Measurements from ENCODE around the gene AGAP2. TPM values are rescaled to one million over a fixed set of nuclear protein-coding genes. Genes with fewer than 3 reads are reported as not detected.

The AGAP2 gene
- total and polyA plus RNA-seq, 2 of the 13 experiments (the other 11 are each of a cell fraction or from before 2014, with no cell fraction given): 0.38 to 0.45 TPM

DNA sequence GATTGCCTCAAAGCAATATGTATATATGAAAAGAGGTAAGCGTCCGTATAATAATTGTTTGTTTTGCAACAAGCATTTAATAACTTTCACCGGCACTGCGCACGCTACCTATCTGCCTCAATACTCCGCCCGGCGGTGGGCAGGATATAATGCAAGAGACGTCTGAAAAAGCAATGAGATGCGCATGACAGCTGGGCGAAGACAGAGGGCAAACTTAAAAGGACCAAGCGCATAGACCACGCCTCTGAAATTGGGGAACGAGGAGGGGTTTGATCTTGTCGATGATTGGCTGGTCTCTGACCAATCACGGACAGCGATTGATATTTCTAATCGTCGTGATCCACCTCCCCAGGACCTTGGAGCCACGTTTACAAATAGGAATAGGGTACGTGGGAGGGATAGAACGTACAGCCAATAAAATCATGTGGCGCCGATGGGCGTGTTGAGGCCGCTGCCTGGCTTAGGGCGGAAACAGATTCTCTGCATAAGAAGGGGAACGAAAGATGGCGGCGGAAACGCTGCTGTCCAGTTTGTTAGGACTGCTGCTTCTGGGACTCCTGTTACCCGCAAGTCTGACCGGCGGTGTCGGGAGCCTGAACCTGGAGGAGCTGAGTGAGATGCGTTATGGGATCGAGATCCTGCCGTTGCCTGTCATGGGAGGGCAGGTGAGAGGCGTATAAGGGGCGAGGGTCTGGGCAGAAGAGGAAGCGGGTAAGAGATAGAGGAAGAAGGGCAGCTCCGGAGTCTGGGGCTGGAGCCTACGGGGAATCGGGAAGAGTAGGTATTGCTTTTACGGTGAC lies 44.7 kb downstream of the AGAP2 start, which contains the start of gene OS9 (continued):
- TF ChIP-seq ZNF777 (CRISPR knock-in tag; IDR thresholded peaks at IDR 0.05) (0 out of 2 replicates have a peak, but pooled peaks have one; percentile 26), ZNF883 (CRISPR knock-in tag; IDR thresholded peaks at IDR 0.05; ENCODE audit: not compliant biosample characterization) (peak; percentile 52), PAWR (CRISPR knock-in tag; IDR thresholded peaks at IDR 0.05; ENCODE audit: borderline replicate concordance) (no peak), HOXA3 (CRISPR knock-in tag; IDR thresholded peaks at IDR 0.05) (peak; percentile 76), DR1 (CRISPR knock-in tag; IDR thresholded peaks at IDR 0.05) (peak; percentile 53; the same call in 1 of the 2 replicates), RARA (CRISPR knock-in tag; IDR thresholded peaks at IDR 0.05) (0 out of 2 replicates have a peak, but pooled peaks have one; percentile 2), KDM2A (CRISPR knock-in tag; IDR thresholded peaks at IDR 0.05; ENCODE audit: borderline replicate concordance, low read depth) (peak; percentile 58), ZNF333 (CRISPR knock-in tag; IDR thresholded peaks at IDR 0.05; ENCODE audit: borderline replicate concordance) (peak; percentile 90; the same call in 1 of the 2 replicates), SIN3B (IDR thresholded peaks at IDR 0.05; ENCODE audit: low read length) (peak; percentile 88), ZNF780A (CRISPR knock-in tag; IDR thresholded peaks at IDR 0.05) (no peak), ZNF83 (CRISPR knock-in tag; IDR thresholded peaks at IDR 0.05; ENCODE audit: borderline replicate concordance) (0 out of 2 replicates have a peak, but pooled peaks have one; percentile 27), NFIC (IDR thresholded peaks at IDR 0.05; ENCODE audit: low read length) (no peak), ZNF496 (CRISPR knock-in tag; IDR thresholded peaks at IDR 0.05; ENCODE audit: insufficient replicate concordance) (no peak), ELF4 (CRISPR knock-in tag; IDR thresholded peaks at IDR 0.05; ENCODE audit: borderline replicate concordance) (peak; percentile 69; the same call in 1 of the 2 replicates), PHF21A (CRISPR knock-in tag; IDR thresholded peaks at IDR 0.05) (peak; percentile 71), ZNF335 (CRISPR knock-in tag; IDR thresholded peaks at IDR 0.05) (peak; percentile 96), NCOA1 (CRISPR knock-in tag; IDR thresholded peaks at IDR 0.05) (0 out of 2 replicates have a peak, but pooled peaks have one; percentile 57), ZNF326 (CRISPR knock-in tag; IDR thresholded peaks at IDR 0.05; ENCODE audit: borderline replicate concordance) (no peak), RCOR2 (CRISPR knock-in tag; IDR thresholded peaks at IDR 0.05) (peak; percentile 4; the same call in 1 of the 2 replicates), SP5 (CRISPR knock-in tag; IDR thresholded peaks at IDR 0.05; ENCODE audit: borderline replicate concordance, low read depth) (peak; percentile 58; the same call in 1 of the 2 replicates), ZNF546 (CRISPR knock-in tag; conservative IDR thresholded peaks at IDR 0.05) (no peak), NFATC3 (CRISPR knock-in tag; IDR thresholded peaks at IDR 0.05) (0 out of 2 replicates have a peak, but pooled peaks have one; percentile 17), EP300 (IDR thresholded peaks at IDR 0.05; ENCODE audit: low read depth in 2 of 2, low read length in 2 of 2) (0 out of 4 replicates have a peak, but pooled peaks of 1 of the 2 experiments have one; percentile 10), EP300 (CRISPR knock-in tag; IDR thresholded peaks at IDR 0.05; ENCODE audit: borderline replicate concordance) (no peak), NFYC (CRISPR knock-in tag; IDR thresholded peaks at IDR 0.05) (peak; percentile 98), SMC3 (IDR thresholded peaks at IDR 0.05; ENCODE audit: low read length) (peak; percentile 41; the same call in 1 of the 2 replicates)
- TF ChIP-seq, protein P1, sequence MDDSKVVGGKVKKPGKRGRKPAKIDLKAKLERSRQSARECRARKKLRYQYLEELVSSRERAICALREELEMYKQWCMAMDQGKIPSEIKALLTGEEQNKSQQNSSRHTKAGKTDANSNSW (CRISPR knock-in tag; IDR thresholded peaks at IDR 0.05; ENCODE audit: borderline replicate concordance): no peak
- TF ChIP-seq, protein P2, sequence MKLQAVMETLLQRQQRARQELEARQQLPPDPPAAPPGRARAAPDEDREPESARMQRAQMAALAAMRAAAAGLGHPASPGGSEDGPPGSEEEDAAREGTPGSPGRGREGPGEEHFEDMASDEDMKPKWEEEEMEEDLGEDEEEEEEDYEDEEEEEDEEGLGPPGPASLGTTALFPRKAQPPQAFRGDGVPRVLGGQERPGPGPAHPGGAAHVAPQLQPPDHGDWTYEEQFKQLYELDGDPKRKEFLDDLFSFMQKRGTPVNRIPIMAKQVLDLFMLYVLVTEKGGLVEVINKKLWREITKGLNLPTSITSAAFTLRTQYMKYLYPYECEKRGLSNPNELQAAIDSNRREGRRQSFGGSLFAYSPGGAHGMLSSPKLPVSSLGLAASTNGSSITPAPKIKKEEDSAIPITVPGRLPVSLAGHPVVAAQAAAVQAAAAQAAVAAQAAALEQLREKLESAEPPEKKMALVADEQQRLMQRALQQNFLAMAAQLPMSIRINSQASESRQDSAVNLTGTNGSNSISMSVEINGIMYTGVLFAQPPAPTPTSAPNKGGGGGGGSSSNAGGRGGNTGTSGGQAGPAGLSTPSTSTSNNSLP (IDR thresholded peaks at IDR 0.05; ENCODE audit: low read depth, low read length): peak; percentile 91
